NCI-H2029 (cell line): ENCODE data around the gene KCNK1.

Experiments used
- DNase-seq: peaks from one replicate; lab custom pipeline; 2025; lab: John Stamatoyannopoulos, UW

KCNK1 gene

GRCh38 chr1:233613252-233614172, at the start of gene KCNK1:
KCNK1 (plus strand) TSS chr1:233614106; CDS start chr1:233614172, 66 bp downstream.
- peak; percentile 90 for DNase-seq

- DNase-seq, result no peak
These were observed 48.6 kb upstream of the KCNK1 start for GRCh38 chr1:233565313-233565712.

GRCh38 chr1:233566886-233567285, 47.0 kb upstream of the KCNK1 start:
- no peak for DNase-seq

GRCh38 chr1:233569636-233570035, 44.3 kb upstream of the KCNK1 start:
- DNase-seq, result no peak

- DNase-seq, result no peak
These were observed 43.7 kb upstream of the KCNK1 start for GRCh38 chr1:233570216-233570615.

GRCh38 chr1:233570706-233571105, 43.2 kb upstream of the KCNK1 start:
- no peak for DNase-seq

- DNase-seq, result no peak
These were observed 41.0 kb upstream of the KCNK1 start for GRCh38 chr1:233572896-233573295.

GRCh38 chr1:233575450-233575849, 38.5 kb upstream of the KCNK1 start:
- DNase-seq, result no peak

- DNase-seq, result no peak
These were observed 31.5 kb upstream of the KCNK1 start for GRCh38 chr1:233582439-233582838.

GRCh38 chr1:233584376-233584775, 29.5 kb upstream of the KCNK1 start:
- no peak for DNase-seq

- no peak for DNase-seq
These were observed 29.0 kb upstream of the KCNK1 start for GRCh38 chr1:233584931-233585330.

GRCh38 chr1:233586301-233586700, 27.6 kb upstream of the KCNK1 start:
- no peak for DNase-seq

GRCh38 chr1:233587196-233587595, 26.7 kb upstream of the KCNK1 start:
- no peak for DNase-seq

- no peak for DNase-seq
These were observed 25.7 kb upstream of the KCNK1 start for GRCh38 chr1:233587958-233588799.

GRCh38 chr1:233597489-233597901, 16.4 kb upstream of the KCNK1 start:
- DNase-seq, result no peak

- DNase-seq, result no peak
These were observed 14.9 kb upstream of the KCNK1 start for GRCh38 chr1:233598891-233599541.

- DNase-seq, result no peak
These were observed 14.3 kb upstream of the KCNK1 start for GRCh38 chr1:233599542-233600073.

- DNase-seq, result no peak
These were observed 13.4 kb upstream of the KCNK1 start for GRCh38 chr1:233600488-233600887.

- no peak for DNase-seq
These were observed 10.4 kb upstream of the KCNK1 start for GRCh38 chr1:233603478-233603877.

GRCh38 chr1:233605205-233605604, 8.7 kb upstream of the KCNK1 start:
- no peak for DNase-seq

GRCh38 chr1:233606813-233607212, 7.1 kb upstream of the KCNK1 start:
- no peak for DNase-seq
